LNCaP clone FGC (cell line): ENCODE results near the gene SNX11.

ENCODE experiments used
- DNase-seq: peaks from one replicate; pipeline ENCODE4 v3.0.0-alpha.2; 2011; ENCODE audit warnings: low read depth
- H3K4me3 ChIP-seq: 2 replicates; pipeline ENCODE4 v1.5.1; 2011; ENCODE audit warnings: mild to moderate bottlenecking, low read depth, low read length, control low read depth
- CTCF ChIP-seq: IDR thresholded peaks from 2 replicates; pipeline ENCODE4 v1.5.1; 2012; ENCODE audit warnings: mild to moderate bottlenecking; ENCODE audit not compliant: control insufficient read depth, insufficient read depth; ENCODE audit errors: extremely low read depth

SNX11 gene

GRCh38 chr17:48161127-48161905, 53.8 kb downstream of the SNX11 start:
- H3K4me3 ChIP-seq = no peak overlapping the region
- DNase-seq = peak; percentile 14
- TF ChIP-seq CTCF = no peak

DNA sequence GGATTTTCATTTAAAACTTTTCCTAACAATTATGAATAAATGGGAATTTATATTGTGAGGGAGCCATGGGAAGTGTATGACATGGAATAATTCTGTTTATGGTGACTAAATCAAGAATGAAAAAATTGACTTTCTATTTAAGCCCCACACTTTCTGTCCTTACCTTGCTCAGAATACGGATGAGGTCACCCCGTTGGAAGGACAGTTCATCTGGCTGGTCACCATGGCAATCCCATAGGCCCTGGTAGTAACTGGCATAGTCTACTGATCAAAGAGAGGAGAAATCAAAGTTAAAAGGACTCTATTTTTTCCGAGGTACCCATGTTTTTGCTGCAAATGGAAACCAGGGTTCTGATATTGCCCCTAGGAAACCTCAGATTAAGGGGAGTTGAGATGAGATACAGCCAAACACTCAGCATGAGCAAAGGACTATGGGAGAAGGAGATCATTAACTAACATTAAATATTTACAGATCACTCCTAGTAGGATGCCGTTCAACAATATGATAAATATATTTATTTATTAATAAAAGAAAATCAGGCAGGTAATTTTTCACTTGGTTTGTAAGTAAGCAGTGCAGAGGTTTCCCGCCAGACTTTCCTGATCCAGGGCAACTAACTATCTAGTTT, 54.9 kb downstream of the SNX11 start:
- no peak overlapping the region for H3K4me3 ChIP-seq
- no peak for DNase-seq
- TF ChIP-seq CTCF = no peak

GRCh38 chr17:48162946-48163506, 55.5 kb downstream of the SNX11 start:
- TF ChIP-seq CTCF = no peak
- H3K4me3 ChIP-seq = no peak overlapping the region
- DNase-seq = no peak

DNA sequence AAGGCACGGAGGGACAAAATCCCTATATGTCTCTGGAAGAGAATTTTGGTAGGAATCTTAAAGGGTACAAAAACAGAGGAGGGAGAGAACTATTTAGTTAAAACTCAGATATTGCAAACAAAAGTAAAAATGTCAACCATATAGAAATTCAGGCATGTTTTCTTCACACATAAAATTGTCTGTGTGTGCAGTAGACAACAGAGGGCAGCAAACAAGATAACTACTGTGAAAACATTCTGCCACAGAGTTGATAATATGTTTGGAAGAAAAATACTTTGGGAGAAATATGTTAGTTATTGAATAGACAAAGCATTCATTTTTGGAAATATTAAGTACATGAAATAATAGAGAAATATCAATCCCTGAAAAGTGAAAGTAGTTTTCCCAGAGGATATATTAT, 56.2 kb downstream of the SNX11 start:
- TF ChIP-seq CTCF = peak; percentile 46
- DNase-seq = no peak

DNA sequence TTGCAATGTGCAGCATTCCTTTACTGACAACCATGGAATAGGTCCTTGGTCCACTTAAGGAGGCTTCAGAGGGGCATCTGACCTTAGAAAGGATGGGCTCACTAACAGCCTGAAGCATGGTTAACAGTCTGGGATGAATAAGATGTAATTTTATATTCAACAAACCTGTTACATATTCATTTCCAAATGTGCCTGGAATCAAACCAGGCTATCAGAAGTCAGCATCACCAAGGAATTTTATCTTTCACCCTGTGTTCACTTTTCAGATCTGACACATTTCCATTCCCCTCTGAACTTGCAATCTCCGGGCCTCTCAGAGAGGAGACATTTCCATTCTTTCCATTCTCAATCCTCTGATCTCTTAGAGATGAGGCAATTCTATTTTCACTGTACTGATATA, 62.4 kb downstream of the SNX11 start:
- no peak for TF ChIP-seq CTCF
- H3K4me3 ChIP-seq = no peak overlapping the region
- no peak for DNase-seq

More for the DNA sequence above, 56.2 kb downstream of the SNX11 start:
- H3K4me3 ChIP-seq = no peak overlapping the region
